HepG2 (cell line): ENCODE results near the gene DMAC1.

ENCODE experiments used
- AKAP8 ChIP-seq: sonication (generic); formaldehyde crosslinking; IDR thresholded peaks from 2 replicates; pipeline ENCODE4 v1.5.1; 2020; ENCODE audit warnings: mild to moderate bottlenecking, missing genetic modification reagents
- CREB1 ChIP-seq, 2 experiments: fragments of 450-650 bp in 1 of 2; IDR thresholded peaks; 2 replicates each; pipeline ENCODE4 v1.6.1; 2016 to 2017; ENCODE audit warnings: control low read depth in 1 of 2, mild to moderate bottlenecking in 1 of 2, missing compliant biosample characterization in 1 of 2, missing genetic modification characterization in 1 of 2
- HNRNPUL1 ChIP-seq: fragments of 200-400 bp; formaldehyde crosslinking; IDR thresholded peaks from 2 replicates; pipeline ENCODE4 v1.6.1; 2017; ENCODE audit warnings: low read depth, mild to moderate bottlenecking, low read length, moderate library complexity
- RXRA ChIP-seq: sonication (generic); formaldehyde crosslinking; IDR thresholded peaks from 2 replicates; pipeline ENCODE4 v1.5.1; 2020; ENCODE audit warnings: missing genetic modification reagents
- SMAD1 ChIP-seq: sonication (generic); formaldehyde crosslinking; IDR thresholded peaks from 2 replicates; pipeline ENCODE4 v1.4.0; 2020; ENCODE audit warnings: missing genetic modification reagents, low read depth, mild to moderate bottlenecking, borderline replicate concordance
- ZNF616 ChIP-seq: sonication (generic); formaldehyde crosslinking; IDR thresholded peaks from 2 replicates; pipeline ENCODE4 v1.5.0; 2020; ENCODE audit warnings: low read depth, mild to moderate bottlenecking, missing genetic modification reagents
- ZNF780A ChIP-seq: sonication (generic); formaldehyde crosslinking; IDR thresholded peaks from 2 replicates; pipeline ENCODE4 v1.8.0; 2022; ENCODE audit warnings: mild to moderate bottlenecking, missing genetic modification reagents, moderate library complexity

DNA sequence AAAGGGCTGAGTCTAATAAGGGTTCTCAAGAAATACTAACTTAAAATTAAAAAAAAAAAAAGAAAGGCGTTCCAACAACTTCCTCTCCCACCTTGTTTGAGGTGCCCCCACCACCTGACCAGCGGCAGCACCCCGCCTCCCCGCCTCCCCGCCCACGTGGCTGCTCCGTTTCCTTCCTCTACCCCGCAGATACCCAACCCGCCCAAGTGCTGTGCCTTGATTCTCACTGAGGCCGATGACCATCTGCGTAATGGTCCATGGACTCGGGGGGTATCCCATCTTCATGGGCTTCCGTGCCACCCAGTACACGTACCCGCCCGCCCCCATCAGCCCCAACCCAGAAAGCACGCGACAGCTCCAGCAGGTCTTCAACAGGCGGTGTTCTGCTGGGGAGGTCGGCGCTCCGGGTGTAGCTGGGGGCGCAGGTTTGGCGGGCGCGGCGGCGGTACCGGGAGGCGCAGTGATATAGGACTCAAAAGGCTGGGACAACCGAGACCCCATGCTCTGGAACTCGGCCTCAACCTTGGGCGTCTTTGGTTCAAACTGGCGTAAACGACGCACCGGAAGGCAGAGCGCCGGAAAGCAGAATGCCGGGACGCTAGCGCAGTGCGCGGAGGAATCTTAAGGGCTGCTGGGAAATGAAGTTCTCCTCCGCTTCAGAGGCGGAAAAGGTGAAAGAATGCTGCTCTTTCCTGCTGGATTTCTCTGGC is at the start of gene DMAC1:
- TF ChIP-seq RXRA (CRISPR knock-in tag): peak; percentile 45; the same call in 1 of the 2 replicates
- no peak for TF ChIP-seq HNRNPUL1
- TF ChIP-seq SMAD1 (CRISPR knock-in tag): no peak
- TF ChIP-seq ZNF780A (CRISPR knock-in tag): no peak
- no peak for TF ChIP-seq ZNF616
- no peak for TF ChIP-seq AKAP8
- 0 out of 2 replicates have a peak, but pooled peaks have one; percentile 4 for TF ChIP-seq CREB1 (IDR thresholded peaks at IDR 0.05)
- TF ChIP-seq CREB1 (CRISPR knock-in tag; IDR thresholded peaks at IDR 0.05): peak; percentile 80
